Liver (tissue), 9 donors: Measurements from ENCODE around the gene CLCN1. TPM values are rescaled to one million over a fixed set of nuclear protein-coding genes. Genes with fewer than 3 reads are reported as not detected.

Source experiments
- DNase-seq: peaks from one replicate; pipeline ENCODE4 v3.0.0-alpha.2; 2017; ENCODE audit warnings: low spot score
- H3K27ac ChIP-seq, 2 donors: one replicate each; pipeline ENCODE4 v1.7.0; 2013; ENCODE audit warnings: inconsistent platforms in 2 of 2, low read length in 2 of 2, control low read depth in 1 of 2, low read depth in 1 of 2, mild to moderate bottlenecking in 1 of 2
- H3K27me3 ChIP-seq, 4 donors: one replicate each; pipeline versions ENCODE4 v1.6.1 to v1.7.0; 2013; ENCODE audit warnings: low read length in 3 of 4, inconsistent platforms in 1 of 4, mild to moderate bottlenecking in 1 of 4, moderate library complexity in 1 of 4; ENCODE audit not compliant: control insufficient read depth in 4 of 4, insufficient read depth in 4 of 4
- H3K36me3 ChIP-seq, 4 donors: one replicate each; pipeline versions ENCODE4 v1.6.1 to v1.7.0; 2013; ENCODE audit warnings: low read length in 3 of 4, mild to moderate bottlenecking in 3 of 4, low read depth in 1 of 4, moderate library complexity in 1 of 4; ENCODE audit not compliant: control insufficient read depth in 4 of 4, insufficient read depth in 3 of 4
- H3K4me1 ChIP-seq, 4 donors: one replicate each; pipeline versions ENCODE4 v1.6.1 to v1.7.0; 2013; ENCODE audit warnings: low read length in 3 of 4, mild to moderate bottlenecking in 3 of 4, moderate library complexity in 1 of 4; ENCODE audit not compliant: control insufficient read depth in 4 of 4, insufficient read depth in 4 of 4
- H3K4me3 ChIP-seq, 3 donors: one replicate each; pipeline versions ENCODE4 v1.6.1 to v1.7.0; 2013; ENCODE audit warnings: low read length in 3 of 3, control low read depth in 1 of 3, low read depth in 1 of 3, mild to moderate bottlenecking in 1 of 3
- H3K9ac ChIP-seq, 2 donors: one replicate each; pipeline ENCODE4 v1.7.0; 2013; ENCODE audit warnings: low read length in 2 of 2, mild to moderate bottlenecking in 2 of 2, moderate library complexity in 2 of 2, control low read depth in 1 of 2, low read depth in 1 of 2
- H3K9me3 ChIP-seq, 4 donors: one replicate each; pipeline versions ENCODE4 v1.6.1 to v1.7.0; 2013; ENCODE audit warnings: low read length in 3 of 4; ENCODE audit not compliant: control insufficient read depth in 4 of 4
- EGR1 ChIP-seq, 2 donors: IDR thresholded peaks; 2 replicates each; pipeline ENCODE4 v1.6.1; 2016 to 2018; ENCODE audit warnings: antibody characterized with exemption in 2 of 2, low read depth in 2 of 2
- FOXA1 ChIP-seq: IDR thresholded peaks from 2 replicates; pipeline ENCODE4 v1.6.1; 2016; ENCODE audit warnings: antibody characterized with exemption
- FOXA2 ChIP-seq: IDR thresholded peaks from 2 replicates; pipeline ENCODE4 v1.6.1; 2016; ENCODE audit warnings: antibody characterized with exemption
- GABPA ChIP-seq, 2 donors: IDR thresholded peaks in 1 of 2; conservative IDR thresholded peaks in 1 of 2; 2 replicates each; pipeline ENCODE4 v1.6.1; 2016; ENCODE audit warnings: antibody characterized with exemption in 2 of 2, mild to moderate bottlenecking in 1 of 2, moderate library complexity in 1 of 2
- HNF4A ChIP-seq, 2 donors: conservative IDR thresholded peaks; 2 replicates each; pipeline ENCODE4 v1.6.1; 2016; ENCODE audit warnings: antibody characterized with exemption in 2 of 2, mild to moderate bottlenecking in 2 of 2
- HNF4G ChIP-seq: IDR thresholded peaks from 2 replicates; pipeline ENCODE4 v1.6.1; 2016; ENCODE audit warnings: antibody characterized with exemption
- JUND ChIP-seq, 2 donors: IDR thresholded peaks; 2 replicates each; pipeline ENCODE4 v1.6.1; 2016; ENCODE audit warnings: antibody characterized with exemption in 2 of 2
- NR2F2 ChIP-seq: IDR thresholded peaks from 2 replicates; pipeline ENCODE4 v1.6.1; 2016; ENCODE audit warnings: antibody characterized with exemption
- RAD21 ChIP-seq, 2 donors: IDR thresholded peaks; 2 replicates each; pipeline ENCODE4 v1.6.1; 2016; ENCODE audit warnings: antibody characterized with exemption in 2 of 2, mild to moderate bottlenecking in 2 of 2
- REST ChIP-seq: IDR thresholded peaks from 2 replicates; pipeline ENCODE4 v1.6.1; 2016; ENCODE audit warnings: antibody characterized with exemption, mild to moderate bottlenecking
- RXRA ChIP-seq, 2 donors: IDR thresholded peaks; 2 replicates each; pipeline ENCODE4 v1.6.1; 2017 to 2018; ENCODE audit warnings: antibody characterized with exemption in 2 of 2, mild to moderate bottlenecking in 1 of 2
- SP1 ChIP-seq: IDR thresholded peaks from 2 replicates; pipeline ENCODE4 v1.6.1; 2018; ENCODE audit warnings: antibody characterized with exemption, mild to moderate bottlenecking
- TAF1 ChIP-seq: conservative IDR thresholded peaks from 2 replicates; pipeline ENCODE4 v1.6.1; 2016; ENCODE audit warnings: antibody characterized with exemption, mild to moderate bottlenecking
- YY1 ChIP-seq: IDR thresholded peaks from 2 replicates; pipeline ENCODE4 v1.6.1; 2016; ENCODE audit warnings: antibody characterized with exemption, mild to moderate bottlenecking
- ZBTB33 ChIP-seq: IDR thresholded peaks from 2 replicates; pipeline ENCODE4 v1.6.1; 2016; ENCODE audit warnings: antibody characterized with exemption
- WGBS: extraction: QIAGEN DNeasy Blood & Tissue Kit; methylation state at CpG from one replicate; pipeline ENCODE4 v1.1.7; 2013; 5-methylcytosine and 5-hydroxymethylcytosine counted together
- polyA plus RNA-seq, 2 donors: library from polyadenylated mRNA; stranded (reverse) in 1 of 2; unstranded in 1 of 2; fragments of 200-250 nt in 1 of 2; fragments of >200 nt in 1 of 2; fragmentation: Nextera tagmentation in 1 of 2; extraction: Ambion mirVana in 1 of 2; gene quantifications; one replicate each; pipeline versions ENCODE4 v1.2.1 to v1.2.3, GENCODE V29; 2013 to 2015
- total RNA-seq, 2 donors: library from RNA; depleted of rRNA; stranded (reverse); fragments of >200 nt; gene quantifications; one replicate each; pipeline ENCODE4 v1.2.3, GENCODE V29; 2014
- TF ChIP-seq, protein P1 (sequence below): IDR thresholded peaks from 2 replicates; pipeline ENCODE4 v1.6.1; 2016; ENCODE audit warnings: antibody characterized with exemption
- TF ChIP-seq, protein P2 (sequence below): IDR thresholded peaks from 2 replicates; pipeline ENCODE4 v1.6.1; 2016; ENCODE audit warnings: antibody characterized with exemption
- donor health status: healthy.
- donor health status: healthy.
- donor health status: healthy.
- donor health status: healthy.
- donor health status: healthy.

CLCN1 gene
- total and polyA plus RNA-seq, 4 donors = 0.01 to 0.08 TPM; not detected in 2

DNA sequence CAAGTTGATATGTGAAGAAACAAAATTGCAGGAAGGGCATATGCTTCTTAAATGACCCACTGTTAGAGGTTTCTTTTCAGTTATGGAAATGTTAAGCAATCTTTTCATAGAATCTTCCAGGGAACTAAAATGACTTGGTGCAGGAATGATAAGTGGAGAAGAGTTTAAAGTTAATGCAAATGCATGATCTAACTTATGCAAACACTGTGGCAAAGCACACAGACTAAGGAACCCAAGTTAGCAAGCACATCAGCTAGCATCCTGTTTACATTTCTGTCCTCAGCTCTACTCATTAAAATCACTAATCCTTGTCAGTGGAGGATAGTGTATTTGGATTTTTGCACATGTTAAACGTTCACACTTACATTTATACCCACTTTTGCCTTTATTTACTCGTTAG lies 9.3 kb downstream of the CLCN1 start:
- no peaks in the 10 kb centered on the region for H3K9me3 ChIP-seq
- H3K4me1 ChIP-seq = peaks cover 0 to 17% (median 3%) of the 10 kb centered on the region in 4 donors
- no peaks in the 10 kb centered on the region for H3K27me3 ChIP-seq
- no peak overlapping the region for H3K27ac ChIP-seq
- H3K36me3 ChIP-seq = no peaks in the 10 kb centered on the region
- 78% methylated on average over 2 of the region's 2 CpGs for WGBS
- H3K9ac ChIP-seq = no peak overlapping the region
- TF ChIP-seq GABPA (IDR thresholded peaks at IDR 0.05 in 1 of 2, conservative IDR thresholded peaks at IDR 0.05 in 1 of 2) (no peak), TAF1 (no peak), YY1 (no peak), SP1 (no peak), RXRA (IDR thresholded peaks at IDR 0.05) (no peak), HNF4A (conservative IDR thresholded peaks at IDR 0.05) (no peak), REST (no peak), HNF4G (no peak), JUND (IDR thresholded peaks at IDR 0.05) (no peak), RAD21 (IDR thresholded peaks at IDR 0.05) (no peak), FOXA1 (no peak), FOXA2 (no peak), EGR1 (IDR thresholded peaks at IDR 0.05; ENCODE audit: low read depth in 2 of 2) (no peak), ZBTB33 (no peak)
- TF ChIP-seq, protein P1, sequence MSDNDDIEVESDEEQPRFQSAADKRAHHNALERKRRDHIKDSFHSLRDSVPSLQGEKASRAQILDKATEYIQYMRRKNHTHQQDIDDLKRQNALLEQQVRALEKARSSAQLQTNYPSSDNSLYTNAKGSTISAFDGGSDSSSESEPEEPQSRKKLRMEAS = no peak
- TF ChIP-seq, protein P2, sequence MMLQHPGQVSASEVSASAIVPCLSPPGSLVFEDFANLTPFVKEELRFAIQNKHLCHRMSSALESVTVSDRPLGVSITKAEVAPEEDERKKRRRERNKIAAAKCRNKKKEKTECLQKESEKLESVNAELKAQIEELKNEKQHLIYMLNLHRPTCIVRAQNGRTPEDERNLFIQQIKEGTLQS = no peak
- DNase-seq = no peak
- H3K4me3 ChIP-seq = no peak overlapping the region

DNA sequence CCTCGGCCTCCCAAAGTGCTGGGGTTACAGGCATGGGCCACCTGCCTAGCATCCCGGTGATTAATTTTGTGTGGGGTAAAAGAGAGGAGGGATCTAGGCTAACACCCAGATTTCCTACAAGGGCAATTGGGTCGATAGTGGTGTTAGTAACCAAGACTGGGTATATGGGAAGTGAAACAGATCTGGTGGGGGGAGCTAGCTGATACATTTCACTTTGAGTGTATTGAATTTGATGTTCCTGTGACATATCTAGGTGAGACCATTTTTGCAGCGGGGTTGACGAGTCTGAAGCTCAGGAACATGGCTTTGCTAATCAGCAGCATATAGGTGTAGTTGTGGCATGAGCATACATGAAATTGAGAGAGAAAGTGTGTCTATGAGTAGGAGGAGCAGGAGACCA lies 12.0 kb downstream of the CLCN1 start:
- peaks cover 0 to 10% (median 0%) of the 10 kb centered on the region in 4 donors for H3K4me1 ChIP-seq
- no peak overlapping the region for H3K4me3 ChIP-seq
- H3K9me3 ChIP-seq = no peaks in the 10 kb centered on the region
- no peaks in the 10 kb centered on the region for H3K27me3 ChIP-seq
- no peak for DNase-seq
- H3K27ac ChIP-seq = no peak overlapping the region
- H3K9ac ChIP-seq = no peak overlapping the region
- WGBS = 93% methylated on average over 5 of the region's 5 CpGs
- H3K36me3 ChIP-seq = no peaks in the 10 kb centered on the region
- TF ChIP-seq NR2F2 = no peak
- TF ChIP-seq HNF4G = no peak
- no peak for TF ChIP-seq HNF4A (conservative IDR thresholded peaks at IDR 0.05)
- no peak for TF ChIP-seq RAD21 (IDR thresholded peaks at IDR 0.05)
- TF ChIP-seq, protein P2 = no peak
- no peak for TF ChIP-seq EGR1 (IDR thresholded peaks at IDR 0.05; ENCODE audit: low read depth in 2 of 2)
- TF ChIP-seq REST = no peak
- TF ChIP-seq YY1 = no peak
- no peak for TF ChIP-seq RXRA (IDR thresholded peaks at IDR 0.05)
- no peak for TF ChIP-seq FOXA1
- no peak for TF ChIP-seq SP1
- no peak for TF ChIP-seq FOXA2
- no peak for TF ChIP-seq ZBTB33
- no peak for TF ChIP-seq GABPA (IDR thresholded peaks at IDR 0.05 in 1 of 2, conservative IDR thresholded peaks at IDR 0.05 in 1 of 2)
- TF ChIP-seq TAF1 = no peak
